ENCODE data around the gene PDE4D.
"Not testable (repeated sequence)": the region's sequence is repeated elsewhere in the genome, so short reads cannot be mapped to it uniquely, and the experiment has no call there.

The PDE4D gene

DNA sequence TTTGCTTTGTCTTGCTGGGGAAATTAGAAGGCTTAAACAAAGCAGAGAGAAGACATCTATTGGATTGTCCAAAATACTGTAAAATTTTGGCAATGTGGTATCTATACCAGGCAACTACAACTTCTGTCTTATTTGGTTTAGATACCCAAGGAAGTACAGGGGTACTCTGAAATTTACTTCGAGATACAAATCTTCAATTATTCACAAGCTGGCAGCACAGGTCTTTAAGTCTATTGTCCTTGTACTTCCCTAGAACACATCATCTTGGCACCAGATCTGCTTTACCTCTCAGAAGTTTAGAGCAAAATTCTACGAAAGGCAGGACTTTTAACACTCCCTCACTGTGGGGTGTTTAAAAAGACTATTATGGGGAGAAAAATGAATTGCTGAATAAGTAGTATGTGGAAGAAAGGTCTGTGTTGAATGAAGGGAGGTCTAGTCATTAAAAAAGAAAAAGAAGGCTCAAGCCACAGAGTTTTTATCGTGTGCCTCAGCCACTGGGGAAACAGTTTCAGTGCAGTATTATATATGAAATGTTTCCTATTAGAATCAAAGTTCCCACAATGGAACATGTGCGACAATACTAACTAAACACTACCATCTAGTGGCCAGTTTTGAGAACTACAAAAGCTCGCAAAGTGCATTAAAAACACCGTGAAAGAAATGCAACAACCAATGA is 93.7 kb downstream of the PDE4D start:
- no peaks in the 10 kb centered on the region for H3K9me3 ChIP-seq (ENCODE audit: control insufficient read depth, insufficient read depth, low read length)
- H3K9ac ChIP-seq (ENCODE audit: low read depth, low read length), result no peak overlapping the region
- no peaks in the 10 kb centered on the region for H3K36me3 ChIP-seq (ENCODE audit: insufficient read depth, low read length)
- peaks cover 12% of the 10 kb centered on the region for H3K4me1 ChIP-seq (ENCODE audit: insufficient read depth, low read length)

DNA sequence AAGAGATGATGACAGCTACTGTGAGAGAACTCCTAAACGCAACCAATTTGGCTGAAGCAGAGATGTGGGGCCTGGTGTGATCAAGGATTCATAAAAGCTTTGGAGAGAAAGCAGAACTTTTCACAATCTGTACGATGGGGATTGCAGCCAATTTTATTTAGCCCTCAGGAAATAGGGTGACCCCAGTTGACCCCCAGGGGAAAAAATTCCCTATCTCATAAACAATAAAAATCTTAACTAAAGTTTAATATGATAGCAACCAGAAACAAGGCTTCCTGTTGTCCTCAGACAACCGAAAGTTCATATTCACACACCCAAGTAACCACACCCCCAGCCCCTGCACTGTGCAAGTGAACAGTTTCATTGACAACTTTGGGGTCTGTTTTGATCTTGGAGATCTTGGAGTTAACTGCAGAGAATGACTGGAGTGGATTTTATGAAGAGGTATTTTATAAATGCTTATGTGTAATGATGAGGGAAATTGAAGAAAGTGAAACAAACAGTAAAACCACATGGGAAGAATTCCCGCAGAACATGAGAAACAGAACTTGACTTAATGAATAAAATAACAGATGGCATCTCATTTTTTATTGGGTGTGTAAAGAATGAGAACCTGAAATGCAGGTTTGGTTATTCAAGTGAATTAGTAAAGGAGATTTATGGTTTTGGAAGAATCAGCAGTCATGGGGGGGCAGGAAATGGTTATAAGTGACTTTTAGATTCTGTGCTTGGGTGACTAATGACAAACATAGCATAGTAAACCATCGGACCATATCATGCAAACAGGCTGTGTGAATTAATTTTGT is 94.5 kb downstream of the PDE4D start:
- Histone ChIP-seq H3K36me3 (ENCODE audit: insufficient read depth, low read length) (no peaks in the 10 kb centered on the region), H3K9ac (ENCODE audit: low read depth, low read length) (no peak overlapping the region), H3K9me3 (ENCODE audit: control insufficient read depth, insufficient read depth, low read length) (no peaks in the 10 kb centered on the region), H3K4me1 (ENCODE audit: insufficient read depth, low read length) (peaks cover 12% of the 10 kb centered on the region)

DNA sequence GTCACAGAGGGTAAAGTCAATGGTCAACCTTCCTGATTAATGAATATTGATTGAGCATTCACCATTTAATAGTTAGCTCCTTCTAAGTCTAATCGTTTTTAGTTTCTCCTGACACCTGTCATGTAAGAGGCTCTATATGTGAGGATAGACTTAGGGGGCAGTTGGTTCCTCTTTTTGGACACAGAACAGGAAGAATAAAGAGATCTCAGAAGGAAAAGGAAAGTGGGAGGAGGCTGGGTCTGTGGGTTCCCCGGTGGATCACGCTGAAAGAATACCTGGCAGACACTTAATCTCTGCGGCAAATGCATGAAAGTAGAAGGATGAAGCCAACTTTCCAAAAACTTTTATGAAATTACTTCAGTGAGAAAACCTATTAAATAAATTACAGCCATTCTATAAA is 98.4 kb downstream of the PDE4D start:
- peaks cover 18% of the 10 kb centered on the region for H3K4me1 ChIP-seq (ENCODE audit: insufficient read depth, low read length)
- no peaks in the 10 kb centered on the region for H3K36me3 ChIP-seq (ENCODE audit: insufficient read depth, low read length)
- no peaks in the 10 kb centered on the region for H3K9me3 ChIP-seq (ENCODE audit: control insufficient read depth, insufficient read depth, low read length)
- no peak overlapping the region for H3K9ac ChIP-seq (ENCODE audit: low read depth, low read length)

DNA sequence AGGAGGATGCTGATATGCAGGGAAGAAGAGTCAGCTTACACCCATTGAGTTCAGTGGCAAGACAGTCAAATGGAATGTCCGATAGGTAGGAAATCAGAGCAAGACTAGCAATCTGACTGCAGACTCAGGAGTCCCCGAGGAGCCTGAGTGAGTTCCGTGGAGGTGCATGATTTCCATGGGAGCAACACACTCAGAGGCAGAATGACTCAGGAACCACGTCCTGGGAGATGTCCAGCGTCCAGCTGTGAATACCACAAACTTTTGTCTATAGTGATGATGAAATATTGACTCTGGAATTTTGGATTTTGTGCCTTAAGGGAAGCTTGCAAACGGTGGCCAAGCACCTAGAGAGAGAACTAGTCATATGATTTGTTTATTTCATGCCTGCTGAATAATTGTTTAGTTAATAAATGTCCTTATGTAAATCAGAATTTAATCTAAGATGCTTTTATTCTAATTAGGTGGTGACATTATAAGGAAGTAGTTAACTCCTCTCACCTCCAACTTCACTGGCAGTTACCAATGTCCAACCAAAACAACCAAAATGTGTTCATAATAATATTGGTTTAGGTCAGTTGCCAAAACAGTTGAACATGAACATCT is 100.4 kb downstream of the PDE4D start:
- no peaks in the 10 kb centered on the region for H3K36me3 ChIP-seq (ENCODE audit: insufficient read depth, low read length)
- H3K9ac ChIP-seq (ENCODE audit: low read depth, low read length), result no peak overlapping the region
- no peaks in the 10 kb centered on the region for H3K9me3 ChIP-seq (ENCODE audit: control insufficient read depth, insufficient read depth, low read length)
- H3K4me1 ChIP-seq (ENCODE audit: insufficient read depth, low read length), result peaks cover 14% of the 10 kb centered on the region

DNA sequence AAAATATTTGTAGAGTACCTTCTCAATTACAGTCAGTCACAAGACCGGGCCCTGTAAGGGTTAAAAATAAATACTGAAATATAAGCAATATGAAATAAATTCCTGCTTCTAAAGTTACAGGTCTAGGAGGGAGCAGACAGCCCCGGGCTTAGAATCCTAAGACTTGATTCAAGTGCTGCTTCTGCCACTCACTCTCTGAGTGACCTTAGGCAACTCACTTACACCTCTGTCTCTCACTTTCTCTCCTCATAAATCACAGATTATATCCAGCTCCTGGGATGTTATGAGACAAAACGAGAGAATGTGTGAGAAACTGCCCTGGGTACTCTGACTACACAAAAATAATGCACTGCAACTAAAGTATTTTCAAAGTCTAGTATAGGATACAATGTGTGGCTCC is 101.9 kb downstream of the PDE4D start:
- no peaks in the 10 kb centered on the region for H3K9me3 ChIP-seq (ENCODE audit: control insufficient read depth, insufficient read depth, low read length)
- no peak overlapping the region for H3K9ac ChIP-seq (ENCODE audit: low read depth, low read length)
- peaks cover 14% of the 10 kb centered on the region for H3K4me1 ChIP-seq (ENCODE audit: insufficient read depth, low read length)
- no peaks in the 10 kb centered on the region for H3K36me3 ChIP-seq (ENCODE audit: insufficient read depth, low read length)

DNA sequence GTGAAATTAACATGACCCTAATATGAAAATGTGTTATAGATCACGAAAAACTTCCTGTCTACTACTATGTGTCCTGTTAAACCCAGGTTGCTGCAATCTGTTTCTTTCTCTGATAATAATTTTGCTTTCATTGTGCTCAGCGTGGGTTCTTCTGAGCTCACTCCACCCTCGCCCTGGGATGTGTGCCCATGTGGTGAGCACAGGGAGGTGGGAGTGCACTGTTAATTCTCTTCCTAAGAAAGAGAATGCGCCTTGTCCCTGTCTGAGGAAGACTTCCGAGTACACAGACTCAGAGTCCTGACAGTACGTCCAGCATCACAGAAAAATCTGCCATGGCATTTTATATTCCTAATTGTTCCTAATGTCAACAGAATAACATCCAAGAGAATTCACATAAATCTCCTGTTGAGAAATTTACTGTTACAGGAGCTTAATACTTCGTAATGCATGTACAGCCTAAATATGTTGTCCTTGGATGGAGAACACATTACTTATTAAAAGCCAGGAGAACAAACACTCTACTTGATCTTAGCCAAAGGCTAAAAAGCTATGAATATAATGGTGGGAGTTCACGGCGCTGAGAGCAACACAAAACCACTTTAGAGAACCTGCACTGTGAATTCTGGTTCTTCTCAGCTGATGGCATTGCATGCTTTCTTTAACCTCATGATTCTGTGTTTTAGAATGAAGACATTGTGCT is 102.6 kb downstream of the PDE4D start:
- no peaks in the 10 kb centered on the region for H3K36me3 ChIP-seq (ENCODE audit: insufficient read depth, low read length)
- no peaks in the 10 kb centered on the region for H3K9me3 ChIP-seq (ENCODE audit: control insufficient read depth, insufficient read depth, low read length)
- H3K9ac ChIP-seq (ENCODE audit: low read depth, low read length), result no peak overlapping the region
- H3K4me1 ChIP-seq (ENCODE audit: insufficient read depth, low read length), result peaks cover 14% of the 10 kb centered on the region

DNA sequence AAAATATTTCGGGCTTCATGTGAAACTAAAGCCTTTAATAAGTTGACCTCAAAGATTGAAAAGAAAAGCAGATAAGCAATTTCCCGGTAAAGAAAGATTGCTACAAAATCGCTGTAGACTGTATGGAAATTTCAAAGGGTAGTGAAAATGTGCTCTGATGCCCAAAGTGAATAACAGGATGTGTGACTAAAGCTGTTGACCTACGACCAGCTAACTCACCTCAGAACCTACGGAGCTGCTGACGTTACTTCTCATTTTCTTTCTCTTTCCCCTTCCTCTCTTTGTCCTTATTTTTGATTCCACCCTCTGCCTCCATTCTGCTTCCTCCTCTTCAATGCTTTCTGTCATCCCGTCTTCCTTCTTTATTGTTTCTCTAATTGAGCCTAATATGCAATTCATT is 103.2 kb downstream of the PDE4D start:
- Histone ChIP-seq H3K36me3 (ENCODE audit: insufficient read depth, low read length) (no peaks in the 10 kb centered on the region), H3K4me1 (ENCODE audit: insufficient read depth, low read length) (peaks cover 14% of the 10 kb centered on the region), H3K9me3 (ENCODE audit: control insufficient read depth, insufficient read depth, low read length) (no peaks in the 10 kb centered on the region), H3K9ac (ENCODE audit: low read depth, low read length) (no peak overlapping the region)

DNA sequence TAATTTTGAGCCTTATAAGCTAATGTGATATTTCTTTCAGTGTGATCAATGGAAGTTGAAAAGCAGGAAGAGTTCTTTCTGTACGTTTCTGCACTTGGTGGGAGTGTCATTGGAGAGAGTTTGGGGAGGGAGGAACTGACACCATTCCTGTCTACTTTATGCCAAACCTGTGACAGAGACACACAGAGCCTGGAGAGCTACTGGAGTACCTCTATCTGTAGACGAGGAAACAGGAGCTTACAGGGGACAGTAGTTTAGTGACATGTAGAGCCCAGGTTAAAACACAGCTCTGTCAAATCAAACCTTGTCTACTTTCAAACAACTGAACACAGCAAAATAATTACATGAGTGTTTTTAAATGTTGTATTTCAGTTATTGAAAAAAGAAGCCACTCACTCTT is 103.6 kb downstream of the PDE4D start:
- Histone ChIP-seq H3K36me3 (ENCODE audit: insufficient read depth, low read length) (no peaks in the 10 kb centered on the region), H3K9me3 (ENCODE audit: control insufficient read depth, insufficient read depth, low read length) (no peaks in the 10 kb centered on the region), H3K9ac (ENCODE audit: low read depth, low read length) (no peak overlapping the region), H3K4me1 (ENCODE audit: insufficient read depth, low read length) (peaks cover 14% of the 10 kb centered on the region)

DNA sequence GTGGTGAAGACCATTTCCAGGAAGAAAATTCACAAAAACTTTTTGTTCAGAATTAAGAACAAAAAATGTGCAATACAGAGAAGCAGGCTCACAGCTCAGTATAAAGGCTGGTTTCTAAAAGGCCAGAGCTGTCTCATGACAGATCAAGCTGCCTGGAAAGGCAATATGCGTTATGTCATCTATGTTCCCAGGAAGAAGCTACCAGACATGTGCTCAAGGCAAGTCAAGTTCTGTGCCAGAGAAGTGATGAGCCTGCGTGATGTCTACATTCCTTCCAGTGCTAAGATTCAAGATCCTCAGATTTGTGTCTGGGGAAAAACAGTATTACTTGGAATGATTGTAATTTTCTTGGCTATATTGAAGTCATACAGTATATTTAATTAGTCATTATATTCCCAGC is 104.3 kb downstream of the PDE4D start:
- peaks cover 14% of the 10 kb centered on the region for H3K4me1 ChIP-seq (ENCODE audit: insufficient read depth, low read length)

DNA sequence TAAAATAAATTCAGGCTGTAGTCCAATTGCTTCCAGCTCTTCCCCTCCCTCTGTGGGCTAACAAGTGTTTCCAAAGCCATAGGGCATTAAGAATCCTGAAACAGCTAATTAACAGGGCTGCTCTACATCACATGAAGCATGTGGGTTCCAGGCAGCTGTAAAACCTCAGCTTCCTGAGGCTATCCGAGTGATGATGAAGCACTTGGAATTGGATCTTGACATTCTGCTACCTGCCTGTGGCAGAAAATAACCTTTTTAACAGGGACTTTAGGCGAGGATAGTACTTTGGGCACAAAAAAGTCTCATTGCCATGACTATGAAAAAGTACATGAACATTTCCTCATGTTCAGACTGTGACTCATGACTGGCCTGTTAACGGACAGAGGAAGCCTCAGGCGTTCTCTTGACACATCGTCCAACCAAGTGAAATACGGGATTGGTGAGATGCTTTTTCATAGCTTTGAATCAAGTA is 107.2 kb downstream of the PDE4D start:
- Histone ChIP-seq H3K36me3 (ENCODE audit: insufficient read depth, low read length) (no peaks in the 10 kb centered on the region), H3K9ac (ENCODE audit: low read depth, low read length) (no peak overlapping the region), H3K4me1 (ENCODE audit: insufficient read depth, low read length) (peaks cover 14% of the 10 kb centered on the region), H3K9me3 (ENCODE audit: control insufficient read depth, insufficient read depth, low read length) (no peaks in the 10 kb centered on the region)

More for the DNA sequence above, 104.3 kb downstream of the PDE4D start:
- no peaks in the 10 kb centered on the region for H3K36me3 ChIP-seq (ENCODE audit: insufficient read depth, low read length)
- H3K9ac ChIP-seq (ENCODE audit: low read depth, low read length), result no peak overlapping the region
- no peaks in the 10 kb centered on the region for H3K9me3 ChIP-seq (ENCODE audit: control insufficient read depth, insufficient read depth, low read length)

DNA sequence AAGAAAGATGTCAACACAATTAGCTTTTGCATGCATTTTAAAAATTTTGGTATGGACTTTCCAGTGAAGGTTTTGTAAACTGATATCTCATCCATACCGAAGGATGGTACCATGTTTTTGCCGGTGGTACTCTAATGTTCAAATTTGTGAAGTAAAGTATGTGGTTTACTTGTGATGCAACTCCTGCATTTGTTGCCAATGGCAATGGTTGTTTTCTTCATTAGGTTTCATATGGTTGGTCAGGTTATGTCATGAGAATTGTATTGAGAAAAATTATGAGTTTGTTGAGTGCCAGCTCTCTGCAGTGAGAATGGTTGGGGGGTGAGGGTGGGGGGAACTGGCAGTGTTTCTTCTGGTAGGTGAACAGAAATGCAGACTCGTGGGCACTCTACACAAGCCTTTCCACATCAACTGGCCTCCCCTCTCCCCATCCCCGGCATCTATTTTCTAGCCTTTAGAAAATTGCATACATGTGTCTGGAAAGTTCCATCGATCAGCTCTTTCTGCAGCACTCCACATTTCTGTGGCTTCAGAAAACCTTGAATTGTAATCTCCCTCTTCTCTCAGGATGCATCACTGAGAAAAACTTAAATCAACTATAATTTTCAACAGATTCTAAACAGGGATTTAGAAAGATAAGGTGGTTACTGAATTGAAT is 107.7 kb downstream of the PDE4D start:
- Histone ChIP-seq H3K9me3 (ENCODE audit: control insufficient read depth, insufficient read depth, low read length) (no peaks in the 10 kb centered on the region), H3K36me3 (ENCODE audit: insufficient read depth, low read length) (no peaks in the 10 kb centered on the region), H3K9ac (ENCODE audit: low read depth, low read length) (no peak overlapping the region), H3K4me1 (ENCODE audit: insufficient read depth, low read length) (peaks cover 11% of the 10 kb centered on the region)

DNA sequence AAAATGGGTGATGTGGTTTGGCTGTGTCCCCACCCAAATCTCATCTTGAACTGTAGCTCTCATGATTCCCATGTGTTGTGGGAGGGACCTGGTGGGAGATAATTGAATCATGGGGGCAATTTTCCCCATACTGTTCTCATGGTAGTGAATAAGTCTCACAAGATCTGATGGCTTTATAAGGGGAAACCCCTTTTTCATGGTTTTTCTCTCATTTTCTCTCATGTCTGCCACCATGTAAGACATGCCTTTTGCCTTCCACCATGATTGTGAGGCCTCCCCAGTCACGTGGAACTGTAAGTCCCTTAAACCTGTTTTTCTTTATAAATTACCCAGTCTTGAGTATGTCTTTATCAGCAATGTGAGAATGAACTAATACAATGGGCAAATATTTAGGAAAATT is 108.8 kb downstream of the PDE4D start:
- H3K9ac ChIP-seq (ENCODE audit: low read depth, low read length); H3K9me3 ChIP-seq (ENCODE audit: control insufficient read depth, insufficient read depth, low read length); H3K4me1 ChIP-seq (ENCODE audit: insufficient read depth, low read length); H3K36me3 ChIP-seq (ENCODE audit: insufficient read depth, low read length): not testable (repeated sequence)

DNA sequence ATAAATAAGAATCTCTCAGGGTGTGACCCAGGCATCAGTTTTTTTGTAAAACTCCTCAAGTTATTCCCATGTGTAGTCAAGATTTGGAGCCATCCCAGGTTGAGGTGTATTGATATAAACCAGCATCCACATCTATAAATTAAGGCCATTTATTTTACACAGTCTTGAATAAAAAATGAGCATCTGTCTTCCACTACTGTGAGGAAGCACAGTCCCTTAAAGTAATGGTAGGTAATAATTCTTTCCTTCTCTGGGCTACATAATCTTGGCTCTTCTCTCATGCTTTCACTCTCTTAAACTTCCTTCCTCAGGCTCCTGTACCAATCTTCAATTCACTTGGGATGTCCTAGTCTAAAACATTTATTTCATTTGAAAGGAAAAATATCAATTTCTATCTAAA is 110.3 kb downstream of the PDE4D start:
- no peaks in the 10 kb centered on the region for H3K4me1 ChIP-seq (ENCODE audit: insufficient read depth, low read length)
- no peaks in the 10 kb centered on the region for H3K9me3 ChIP-seq (ENCODE audit: control insufficient read depth, insufficient read depth, low read length)
- no peaks in the 10 kb centered on the region for H3K36me3 ChIP-seq (ENCODE audit: insufficient read depth, low read length)
- no peak overlapping the region for H3K9ac ChIP-seq (ENCODE audit: low read depth, low read length)

DNA sequence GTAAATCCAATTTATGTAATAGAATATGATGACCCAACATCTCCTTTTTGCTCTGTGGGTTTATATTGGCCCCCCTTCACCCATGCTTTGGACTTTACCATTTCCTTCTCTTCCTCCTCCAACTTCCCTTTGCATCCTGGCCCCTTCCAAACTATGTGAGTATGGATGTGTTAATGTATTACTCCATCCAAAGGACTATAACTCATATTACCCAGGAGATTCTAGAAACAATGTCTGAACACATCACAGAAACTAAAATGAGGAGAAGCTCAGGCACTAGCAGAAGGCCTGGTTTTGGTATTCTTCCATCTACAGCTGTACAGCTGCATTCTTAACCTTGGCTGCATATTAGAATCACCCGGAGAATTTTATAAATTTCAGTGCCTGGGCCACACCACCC is 110.7 kb downstream of the PDE4D start:
- Histone ChIP-seq H3K4me1 (ENCODE audit: insufficient read depth, low read length) (no peaks in the 10 kb centered on the region), H3K9ac (ENCODE audit: low read depth, low read length) (no peak overlapping the region), H3K9me3 (ENCODE audit: control insufficient read depth, insufficient read depth, low read length) (no peaks in the 10 kb centered on the region), H3K36me3 (ENCODE audit: insufficient read depth, low read length) (no peaks in the 10 kb centered on the region)

All from ES-I3 (cell line).